Measurements from ENCODE around the gene TUBB4A.
A peak's percentile ranks its signal among the peaks of the same experiment; 100 is the strongest.

Gene TUBB4A

GRCh38 chr19:6522712-6523111 is 20.6 kb upstream of the TUBB4A start:
- TF ChIP-seq, protein P1, sequence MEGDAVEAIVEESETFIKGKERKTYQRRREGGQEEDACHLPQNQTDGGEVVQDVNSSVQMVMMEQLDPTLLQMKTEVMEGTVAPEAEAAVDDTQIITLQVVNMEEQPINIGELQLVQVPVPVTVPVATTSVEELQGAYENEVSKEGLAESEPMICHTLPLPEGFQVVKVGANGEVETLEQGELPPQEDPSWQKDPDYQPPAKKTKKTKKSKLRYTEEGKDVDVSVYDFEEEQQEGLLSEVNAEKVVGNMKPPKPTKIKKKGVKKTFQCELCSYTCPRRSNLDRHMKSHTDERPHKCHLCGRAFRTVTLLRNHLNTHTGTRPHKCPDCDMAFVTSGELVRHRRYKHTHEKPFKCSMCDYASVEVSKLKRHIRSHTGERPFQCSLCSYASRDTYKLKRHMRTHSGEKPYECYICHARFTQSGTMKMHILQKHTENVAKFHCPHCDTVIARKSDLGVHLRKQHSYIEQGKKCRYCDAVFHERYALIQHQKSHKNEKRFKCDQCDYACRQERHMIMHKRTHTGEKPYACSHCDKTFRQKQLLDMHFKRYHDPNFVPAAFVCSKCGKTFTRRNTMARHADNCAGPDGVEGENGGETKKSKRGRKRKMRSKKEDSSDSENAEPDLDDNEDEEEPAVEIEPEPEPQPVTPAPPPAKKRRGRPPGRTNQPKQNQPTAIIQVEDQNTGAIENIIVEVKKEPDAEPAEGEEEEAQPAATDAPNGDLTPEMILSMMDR (IDR thresholded peaks at IDR 0.05): no peak
- TF ChIP-seq ZFX (IDR thresholded peaks at IDR 0.05; ENCODE audit: borderline replicate concordance): no peak
- H3K27ac ChIP-seq: no peak overlapping the region

DNA sequence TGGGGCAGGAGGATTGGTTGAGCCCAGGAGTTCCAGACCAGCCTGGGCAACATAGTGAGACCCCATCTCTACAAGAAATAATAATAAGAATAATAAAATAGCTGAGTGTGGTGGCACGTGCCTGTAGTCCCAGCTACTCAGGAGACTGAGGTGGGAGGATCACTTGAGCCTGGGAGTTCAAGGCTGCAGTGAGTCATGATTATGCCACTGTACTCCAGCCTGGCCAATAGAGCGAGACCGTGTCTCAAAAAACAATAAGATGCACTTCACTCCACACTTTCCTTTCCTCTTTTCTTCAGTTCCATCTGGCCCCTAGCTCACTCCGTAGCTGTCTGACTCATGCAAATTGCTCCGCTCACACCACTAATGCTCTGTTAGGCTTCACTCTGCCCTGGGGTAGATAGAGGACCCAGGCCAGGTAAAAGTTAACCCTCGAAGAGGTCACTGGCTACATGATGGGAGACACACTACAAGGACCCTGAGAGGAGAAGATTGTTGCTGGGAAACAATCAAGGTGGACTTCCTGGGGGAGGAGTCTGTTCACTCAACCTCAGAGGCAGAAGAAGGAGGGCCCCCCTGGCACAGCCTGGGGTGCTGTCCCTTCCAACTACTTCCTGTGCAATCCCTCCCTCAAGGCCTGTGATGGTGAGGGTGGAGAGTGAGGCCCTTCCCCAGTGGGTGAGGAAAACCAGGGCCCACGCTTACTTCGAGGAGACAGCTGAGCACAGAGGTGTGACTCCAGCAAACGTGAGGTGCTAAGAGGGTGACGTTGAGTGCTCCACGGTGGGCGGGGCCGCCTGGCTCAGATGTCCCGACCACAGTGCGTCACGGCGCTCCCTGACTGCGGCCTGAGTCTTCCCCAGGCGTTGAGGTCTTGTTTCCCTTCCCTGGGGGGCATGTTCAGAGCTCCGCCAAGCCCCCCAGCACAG is 19.9 kb upstream of the TUBB4A start:
- no peak overlapping the region for H3K27ac ChIP-seq

GRCh38 chr19:6519289-6519688 is 17.2 kb upstream of the TUBB4A start:
- TF ChIP-seq ZFX (IDR thresholded peaks at IDR 0.05; ENCODE audit: borderline replicate concordance): no peak
- TF ChIP-seq, protein P1 (IDR thresholded peaks at IDR 0.05): no peak
- H3K27ac ChIP-seq: no peak overlapping the region

More for the DNA sequence above, 19.9 kb upstream of the TUBB4A start:
- no peak for TF ChIP-seq ZFX (IDR thresholded peaks at IDR 0.05; ENCODE audit: borderline replicate concordance)
- TF ChIP-seq, protein P1 (IDR thresholded peaks at IDR 0.05): no peak

DNA sequence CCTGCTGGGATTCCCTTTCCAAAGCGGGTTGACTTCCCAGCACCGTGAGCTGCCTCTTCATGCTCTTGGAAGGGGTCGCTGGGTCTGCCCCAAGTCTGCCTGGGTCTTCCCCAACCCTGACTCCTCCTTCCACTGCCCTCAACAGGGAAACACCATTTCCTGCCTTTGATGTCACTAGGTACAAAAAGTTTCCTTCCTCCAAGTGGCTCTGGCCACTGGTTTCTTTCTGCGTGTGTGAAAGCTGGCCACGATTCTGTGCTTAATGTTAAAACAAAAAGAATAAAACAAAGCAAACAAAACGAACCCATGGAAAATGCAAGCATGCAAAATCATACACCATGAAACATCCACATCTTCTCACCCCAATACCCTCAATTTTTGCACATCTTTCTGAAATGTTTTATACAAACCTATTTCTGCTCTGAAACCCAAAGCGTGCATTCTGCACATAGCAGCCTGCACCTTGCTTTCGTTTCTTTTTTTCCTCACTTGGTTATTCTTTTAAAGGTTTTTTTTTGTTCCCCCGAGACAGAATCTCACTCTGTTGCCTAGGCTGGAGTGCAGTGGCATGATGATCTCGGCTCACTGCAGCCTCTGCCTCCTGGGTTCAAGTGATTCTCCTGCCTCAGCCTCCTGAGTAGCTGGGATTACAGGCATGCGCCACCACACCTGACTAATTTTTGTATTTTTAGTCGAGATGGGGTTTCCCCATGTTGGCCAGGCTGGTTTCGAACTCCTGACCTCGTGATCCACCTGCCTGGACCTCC is 16.2 kb upstream of the TUBB4A start:
- TF ChIP-seq, protein P1 (IDR thresholded peaks at IDR 0.05): no peak
- no peak for TF ChIP-seq ZFX (IDR thresholded peaks at IDR 0.05; ENCODE audit: borderline replicate concordance)
- no peak overlapping the region for H3K27ac ChIP-seq

GRCh38 chr19:6516659-6517291 is 14.7 kb upstream of the TUBB4A start:
- peak overlapping the region; percentile 87 for H3K27ac ChIP-seq
- TF ChIP-seq ZFX (IDR thresholded peaks at IDR 0.05; ENCODE audit: borderline replicate concordance): no peak
- TF ChIP-seq, protein P1 (IDR thresholded peaks at IDR 0.05): peak; percentile 98

DNA sequence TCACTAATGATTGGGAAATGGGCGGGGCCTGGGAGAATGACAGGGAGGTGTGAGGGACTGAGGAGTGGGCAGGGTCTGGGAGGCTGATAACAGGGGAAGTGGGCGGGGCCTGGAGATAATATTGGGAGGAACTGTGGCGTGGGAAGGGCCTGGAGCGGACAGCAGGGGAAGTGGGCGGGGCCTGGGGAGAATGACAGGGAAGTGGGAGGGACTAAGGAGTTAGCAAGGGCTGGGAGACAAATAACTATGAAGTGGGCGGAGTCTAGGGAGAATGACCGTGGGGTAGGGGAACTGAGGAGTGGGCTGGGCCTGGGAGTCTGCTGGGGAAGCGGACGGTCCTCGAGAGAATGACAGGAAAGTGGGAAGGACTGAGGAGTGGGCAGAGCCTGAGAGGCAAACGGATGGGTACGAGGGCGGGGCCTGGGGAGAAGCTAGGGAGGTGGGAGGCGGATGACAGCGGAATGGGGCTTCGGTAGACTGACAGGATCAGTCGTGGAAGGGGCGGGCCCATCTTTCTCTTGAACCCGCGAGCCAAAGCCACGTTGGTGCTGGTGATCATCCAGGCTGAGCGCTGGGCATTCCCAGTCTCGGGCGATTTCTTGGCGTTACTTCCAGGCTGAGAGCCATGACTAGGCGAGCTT is 14.0 kb upstream of the TUBB4A start:
- H3K27ac ChIP-seq: peak overlapping the region; percentile 87
- TF ChIP-seq, protein P1 (IDR thresholded peaks at IDR 0.05): no peak
- TF ChIP-seq ZFX (IDR thresholded peaks at IDR 0.05; ENCODE audit: borderline replicate concordance): no peak
